Measurements from ENCODE around the gene ANAPC5.
"Not testable (repeated sequence)": the region's sequence is repeated elsewhere in the genome, so short reads cannot be mapped to it uniquely, and the experiment has no call there.

Gene ANAPC5

DNA sequence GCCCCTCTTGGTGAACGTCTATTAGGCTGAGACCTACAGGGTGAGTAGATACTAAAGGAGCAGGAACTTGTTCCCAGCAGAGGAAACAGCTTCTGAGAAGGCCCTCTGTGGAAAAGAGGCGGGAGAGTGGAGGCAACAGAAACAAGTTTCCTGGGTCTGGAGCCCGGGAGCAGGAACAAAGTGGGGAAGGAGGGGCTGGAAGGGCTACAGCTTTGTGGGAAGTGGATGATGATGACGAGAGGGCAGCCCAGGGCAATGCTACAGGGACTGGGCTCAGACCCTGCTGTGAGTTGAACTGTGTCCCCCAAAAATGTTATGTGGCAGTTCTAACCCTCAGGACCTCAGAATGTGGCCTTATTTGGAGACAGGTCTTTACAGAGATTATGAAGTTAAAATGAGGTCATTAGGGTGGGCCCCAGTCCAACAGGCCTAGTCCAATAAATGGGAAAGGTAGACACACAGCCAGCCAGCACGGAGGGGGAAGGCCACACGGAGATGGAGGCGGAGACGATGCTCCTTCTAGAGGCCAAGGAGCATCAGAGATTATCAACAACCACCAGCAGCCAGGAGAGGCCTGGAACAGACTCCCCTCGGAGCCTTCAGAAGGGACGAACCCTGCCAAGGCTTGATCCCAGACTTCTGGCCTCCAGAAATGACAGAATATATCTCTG, 70.0 kb downstream of the ANAPC5 start:
- Histone ChIP-seq H2AFZ (no peak overlapping the region), H3K9me3 (ENCODE audit: control insufficient read depth, low read length) (no peaks in the 10 kb centered on the region), H3K4me1 (no peaks in the 10 kb centered on the region), H3K36me3 (ENCODE audit: control insufficient read depth, insufficient read depth, low read length) (no peaks in the 10 kb centered on the region), H3K4me2 (ENCODE audit: low read length) (no peak overlapping the region), H3K27me3 (ENCODE audit: control insufficient read depth, insufficient read depth, low read length) (no peaks in the 10 kb centered on the region), H3K27ac (no peak overlapping the region), H3K4me3 (ENCODE audit: low read depth, low read length) (no peak overlapping the region), H3K9ac (no peak overlapping the region), H3K79me2 (peaks cover 22% of the 10 kb centered on the region)
- TF ChIP-seq, protein P1, sequence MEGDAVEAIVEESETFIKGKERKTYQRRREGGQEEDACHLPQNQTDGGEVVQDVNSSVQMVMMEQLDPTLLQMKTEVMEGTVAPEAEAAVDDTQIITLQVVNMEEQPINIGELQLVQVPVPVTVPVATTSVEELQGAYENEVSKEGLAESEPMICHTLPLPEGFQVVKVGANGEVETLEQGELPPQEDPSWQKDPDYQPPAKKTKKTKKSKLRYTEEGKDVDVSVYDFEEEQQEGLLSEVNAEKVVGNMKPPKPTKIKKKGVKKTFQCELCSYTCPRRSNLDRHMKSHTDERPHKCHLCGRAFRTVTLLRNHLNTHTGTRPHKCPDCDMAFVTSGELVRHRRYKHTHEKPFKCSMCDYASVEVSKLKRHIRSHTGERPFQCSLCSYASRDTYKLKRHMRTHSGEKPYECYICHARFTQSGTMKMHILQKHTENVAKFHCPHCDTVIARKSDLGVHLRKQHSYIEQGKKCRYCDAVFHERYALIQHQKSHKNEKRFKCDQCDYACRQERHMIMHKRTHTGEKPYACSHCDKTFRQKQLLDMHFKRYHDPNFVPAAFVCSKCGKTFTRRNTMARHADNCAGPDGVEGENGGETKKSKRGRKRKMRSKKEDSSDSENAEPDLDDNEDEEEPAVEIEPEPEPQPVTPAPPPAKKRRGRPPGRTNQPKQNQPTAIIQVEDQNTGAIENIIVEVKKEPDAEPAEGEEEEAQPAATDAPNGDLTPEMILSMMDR (IDR thresholded peaks at IDR 0.05): no peak

DNA sequence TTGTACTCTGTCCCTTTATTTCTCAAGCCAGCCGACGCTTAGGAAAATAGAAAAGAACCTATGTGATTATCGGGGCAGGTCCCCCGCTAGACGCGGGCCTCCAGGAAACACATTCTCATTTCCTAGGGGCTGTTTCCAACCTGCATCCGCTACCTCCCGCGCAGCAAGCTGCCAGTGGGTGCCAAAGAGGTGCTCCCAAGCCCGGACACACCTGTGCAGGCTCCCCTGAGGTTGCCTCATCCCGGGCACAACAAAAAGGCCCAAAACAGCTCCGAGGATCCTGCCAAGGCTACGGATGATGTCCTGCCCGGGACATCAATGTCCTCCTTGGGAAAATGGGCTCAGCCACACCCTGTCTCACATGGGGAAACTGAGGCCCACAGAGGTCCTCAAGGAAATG, 71.1 kb downstream of the ANAPC5 start:
- H3K9me3 ChIP-seq (ENCODE audit: control insufficient read depth, low read length); H3K27ac ChIP-seq; H3K36me3 ChIP-seq (ENCODE audit: control insufficient read depth, insufficient read depth, low read length); H3K9ac ChIP-seq; H3K4me3 ChIP-seq (ENCODE audit: low read depth, low read length); H3K4me1 ChIP-seq; H3K4me2 ChIP-seq (ENCODE audit: low read length); H2AFZ ChIP-seq; H3K27me3 ChIP-seq (ENCODE audit: control insufficient read depth, insufficient read depth, low read length): not testable (repeated sequence)
- H3K79me2 ChIP-seq: peaks cover 13% of the 10 kb centered on the region

DNA sequence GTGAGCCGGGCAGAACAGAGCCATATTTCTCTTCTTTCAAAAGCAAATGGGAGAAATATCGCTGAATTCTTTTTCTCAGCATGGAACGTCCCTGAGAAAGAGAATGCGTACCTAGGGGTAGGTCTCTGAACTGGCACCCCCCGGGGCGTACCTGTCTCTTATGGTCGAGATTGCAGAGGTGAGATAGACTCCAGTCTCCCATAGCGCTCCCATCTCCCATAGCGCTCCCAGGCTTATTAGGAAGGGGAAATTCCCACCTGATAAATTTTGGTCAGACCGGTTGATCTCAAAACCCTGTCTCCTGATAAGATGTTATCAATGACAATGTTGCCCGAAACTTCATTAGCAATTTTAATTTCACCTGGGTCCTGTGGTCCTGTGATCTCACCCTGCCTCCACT, 71.7 kb downstream of the ANAPC5 start:
- not testable (repeated sequence) for H3K4me1 ChIP-seq; H3K79me2 ChIP-seq; H3K4me2 ChIP-seq (ENCODE audit: low read length); H3K27ac ChIP-seq; H3K9ac ChIP-seq; H3K9me3 ChIP-seq (ENCODE audit: control insufficient read depth, low read length); H3K4me3 ChIP-seq (ENCODE audit: low read depth, low read length); H3K36me3 ChIP-seq (ENCODE audit: control insufficient read depth, insufficient read depth, low read length); H2AFZ ChIP-seq; H3K27me3 ChIP-seq (ENCODE audit: control insufficient read depth, insufficient read depth, low read length)

DNA sequence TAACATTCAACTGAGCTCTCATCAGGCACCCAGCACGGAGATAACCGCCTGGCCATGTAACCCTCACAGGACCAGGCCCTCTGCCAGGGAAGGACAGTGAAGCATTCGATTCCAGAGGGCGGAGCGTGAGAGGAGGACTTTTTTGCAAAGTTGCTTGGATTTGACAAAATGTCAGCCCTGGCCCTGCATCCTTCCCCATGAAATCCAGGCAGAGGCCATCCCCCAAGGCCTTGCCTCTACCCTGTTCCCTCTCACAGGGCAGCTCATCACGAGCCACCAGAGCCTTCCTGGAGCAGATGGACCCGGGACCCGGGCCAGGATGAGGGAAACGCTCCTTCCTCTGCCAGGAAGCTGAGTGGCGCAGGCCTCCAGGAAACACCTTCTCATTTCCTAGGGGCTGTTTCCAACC, 72.7 kb downstream of the ANAPC5 start:
- H3K4me1 ChIP-seq: no peaks in the 10 kb centered on the region
- no peak overlapping the region for H3K4me3 ChIP-seq (ENCODE audit: low read depth, low read length)
- H3K27me3 ChIP-seq (ENCODE audit: control insufficient read depth, insufficient read depth, low read length): no peaks in the 10 kb centered on the region
- peaks cover 7% of the 10 kb centered on the region for H3K79me2 ChIP-seq
- TF ChIP-seq, protein P1 (IDR thresholded peaks at IDR 0.05): no peak
- no peak overlapping the region for H3K27ac ChIP-seq
- no peak overlapping the region for H3K4me2 ChIP-seq (ENCODE audit: low read length)
- H3K36me3 ChIP-seq (ENCODE audit: control insufficient read depth, insufficient read depth, low read length): no peaks in the 10 kb centered on the region
- no peaks in the 10 kb centered on the region for H3K9me3 ChIP-seq (ENCODE audit: control insufficient read depth, low read length)
- H2AFZ ChIP-seq: no peak overlapping the region
- no peak overlapping the region for H3K9ac ChIP-seq

DNA sequence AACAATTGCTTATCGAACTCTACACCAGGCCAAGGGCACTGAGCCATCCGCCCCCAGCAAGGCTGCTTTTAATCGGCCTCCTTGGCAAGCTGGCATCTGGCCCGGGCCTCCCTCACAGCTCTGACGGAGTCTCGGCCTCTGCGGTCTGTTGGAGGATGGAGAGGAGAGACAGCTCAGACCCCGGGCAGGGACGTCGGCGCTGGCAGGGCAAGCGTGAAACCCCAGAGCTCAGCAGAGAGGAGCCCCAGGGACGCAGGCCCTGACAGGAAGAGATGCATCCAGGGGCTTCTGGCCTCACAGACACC, 73.2 kb downstream of the ANAPC5 start:
- H2AFZ ChIP-seq: no peak overlapping the region
- H3K4me1 ChIP-seq: no peaks in the 10 kb centered on the region
- TF ChIP-seq, protein P1 (IDR thresholded peaks at IDR 0.05): no peak
- no peaks in the 10 kb centered on the region for H3K9me3 ChIP-seq (ENCODE audit: control insufficient read depth, low read length)
- no peak overlapping the region for H3K4me3 ChIP-seq (ENCODE audit: low read depth, low read length)
- H3K79me2 ChIP-seq: peaks cover 7% of the 10 kb centered on the region
- no peak overlapping the region for H3K4me2 ChIP-seq (ENCODE audit: low read length)
- no peaks in the 10 kb centered on the region for H3K27me3 ChIP-seq (ENCODE audit: control insufficient read depth, insufficient read depth, low read length)
- H3K9ac ChIP-seq: no peak overlapping the region
- no peak overlapping the region for H3K27ac ChIP-seq
- no peaks in the 10 kb centered on the region for H3K36me3 ChIP-seq (ENCODE audit: control insufficient read depth, insufficient read depth, low read length)
